ENCODE results near the gene GMPPA.

GRCh38 chr2:219488149-219488843, 10.4 kb upstream of the GMPPA start:
- TF ChIP-seq GLIS3 (CRISPR knock-in tag; IDR thresholded peaks at IDR 0.05) (no peak), RARB (CRISPR knock-in tag; IDR thresholded peaks at IDR 0.05) (no peak), TCF4 (CRISPR knock-in tag; IDR thresholded peaks at IDR 0.05; ENCODE audit: borderline replicate concordance) (no peak), CREB5 (CRISPR knock-in tag; IDR thresholded peaks at IDR 0.05; ENCODE audit: low read depth) (no peak), ESRRG (CRISPR knock-in tag; IDR thresholded peaks at IDR 0.05) (no peak), CSDC2 (CRISPR knock-in tag; IDR thresholded peaks at IDR 0.05) (no peak), ZNF70 (CRISPR knock-in tag; IDR thresholded peaks at IDR 0.05) (no peak), ZFP3 (CRISPR knock-in tag; IDR thresholded peaks at IDR 0.05) (no peak), ZNF8 (CRISPR knock-in tag; IDR thresholded peaks at IDR 0.05) (no peak), SNAI2 (CRISPR knock-in tag; IDR thresholded peaks at IDR 0.05) (no peak), TOX (CRISPR knock-in tag; IDR thresholded peaks at IDR 0.05; ENCODE audit: borderline replicate concordance) (no peak), ZFP30 (CRISPR knock-in tag; IDR thresholded peaks at IDR 0.05) (no peak), BACH2 (CRISPR knock-in tag; IDR thresholded peaks at IDR 0.05; ENCODE audit: borderline replicate concordance) (no peak)
